SK-N-SH treated with all-trans-retinoic acid at 6 μM for 48 hours (cell line): Measurements from ENCODE around the gene BAIAP3.

Experiments
- ATAC-seq: fragments of 200-7000 bp; cut with Tn5 transposase; 3 replicates; pipeline ENCODE4 v1.9.1; 2020; ENCODE audit warnings: mild to moderate bottlenecking, moderate library complexity
- ARNTL ChIP-seq: fragments of 450-650 bp; formaldehyde crosslinking; IDR thresholded peaks from 2 replicates; pipeline ENCODE4 v1.5.0; 2020; ENCODE audit warnings: low read depth, mild to moderate bottlenecking, moderate library complexity, borderline replicate concordance
- BACH2 ChIP-seq: fragments of 250-450 bp; sonication (Bioruptor Pico); IDR thresholded peaks from 2 replicates; pipeline ENCODE4 v1.9.0; 2021; ENCODE audit warnings: mild to moderate bottlenecking, borderline replicate concordance
- CSDC2 ChIP-seq: fragments of 250-450 bp; sonication (Bioruptor Pico); IDR thresholded peaks from 2 replicates; pipeline ENCODE4 v1.5.0; 2020; ENCODE audit warnings: mild to moderate bottlenecking, moderate library complexity
- ESRRG ChIP-seq: fragments of 250-450 bp; sonication (Bioruptor Pico); IDR thresholded peaks from 2 replicates; pipeline ENCODE4 v1.6.1; 2021; ENCODE audit warnings: mild to moderate bottlenecking
- GLIS3 ChIP-seq: fragments of 250-450 bp; sonication (Bioruptor Pico); IDR thresholded peaks from 2 replicates; pipeline ENCODE4 v1.5.0; 2020; ENCODE audit warnings: mild to moderate bottlenecking, moderate library complexity
- ISL1 ChIP-seq: fragments of 250-450 bp; sonication (Bioruptor Pico); IDR thresholded peaks from 2 replicates; pipeline ENCODE4 v2.1.2; 2022; ENCODE audit warnings: mild to moderate bottlenecking, moderate library complexity
- OSR1 ChIP-seq: fragments of 250-450 bp; sonication (Bioruptor Pico); IDR thresholded peaks from 2 replicates; pipeline ENCODE4 v1.8.0; 2022; ENCODE audit warnings: moderate library complexity, mild to moderate bottlenecking, inconsistent platforms
- RARB ChIP-seq: fragments of 250-450 bp; sonication (Bioruptor Pico); IDR thresholded peaks from 2 replicates; pipeline ENCODE4 v1.8.0; 2021; ENCODE audit warnings: mild to moderate bottlenecking, moderate library complexity
- SNAI2 ChIP-seq: fragments of 250-450 bp; sonication (Bioruptor Pico); IDR thresholded peaks from 2 replicates; pipeline ENCODE4 v1.5.0; 2020; ENCODE audit warnings: mild to moderate bottlenecking, moderate library complexity
- TCF4 ChIP-seq: fragments of 250-450 bp; sonication (Bioruptor Pico); IDR thresholded peaks from 2 replicates; pipeline ENCODE4 v1.8.0; 2021; ENCODE audit warnings: mild to moderate bottlenecking, moderate library complexity, borderline replicate concordance
- TOX ChIP-seq: fragments of 250-450 bp; sonication (Bioruptor Pico); IDR thresholded peaks from 2 replicates; pipeline ENCODE4 v1.8.0; 2021; ENCODE audit warnings: mild to moderate bottlenecking, moderate library complexity, borderline replicate concordance
- ZC3H10 ChIP-seq: fragments of 250-450 bp; sonication (Bioruptor Pico); IDR thresholded peaks from 2 replicates; pipeline ENCODE4 v1.5.1; 2021; ENCODE audit warnings: mild to moderate bottlenecking, moderate library complexity
- ZFP3 ChIP-seq: fragments of 250-450 bp; sonication (Bioruptor Pico); IDR thresholded peaks from 2 replicates; pipeline ENCODE4 v1.5.0; 2020; ENCODE audit warnings: mild to moderate bottlenecking, moderate library complexity
- ZFP30 ChIP-seq: fragments of 450-650 bp; formaldehyde crosslinking; IDR thresholded peaks from 2 replicates; pipeline ENCODE4 v1.5.0; 2022; ENCODE audit warnings: mild to moderate bottlenecking, moderate library complexity
- ZNF565 ChIP-seq: fragments of 450-650 bp; formaldehyde crosslinking; conservative IDR thresholded peaks from 2 replicates; pipeline ENCODE4 v1.5.0; 2020; ENCODE audit warnings: low read depth, mild to moderate bottlenecking, moderate library complexity
- ZNF70 ChIP-seq: fragments of 450-650 bp; formaldehyde crosslinking; IDR thresholded peaks from 2 replicates; pipeline ENCODE4 v1.5.0; 2020; ENCODE audit warnings: mild to moderate bottlenecking, moderate library complexity
- ZNF8 ChIP-seq: fragments of 450-650 bp; formaldehyde crosslinking; IDR thresholded peaks from 2 replicates; pipeline ENCODE4 v1.5.0; 2020; ENCODE audit warnings: mild to moderate bottlenecking, moderate library complexity
- TF ChIP-seq, protein P1 (sequence below): fragments of 250-450 bp; sonication (Bioruptor Pico); IDR thresholded peaks from 2 replicates; pipeline ENCODE4 v1.8.0; 2020; ENCODE audit warnings: mild to moderate bottlenecking, moderate library complexity, borderline replicate concordance
- TF ChIP-seq, protein P2 (sequence below): fragments of 250-450 bp; sonication (Bioruptor Pico); IDR thresholded peaks from 2 replicates; pipeline ENCODE4 v1.5.0; 2020; ENCODE audit warnings: mild to moderate bottlenecking, moderate library complexity
- TF ChIP-seq, protein P3 (sequence below): fragments of 250-450 bp; sonication (Bioruptor Pico); IDR thresholded peaks from 2 replicates; pipeline ENCODE4 v1.5.1; 2020; ENCODE audit warnings: low read depth, mild to moderate bottlenecking, moderate library complexity
- TF ChIP-seq, protein P4 (sequence below): fragments of 250-450 bp; sonication (Bioruptor Pico); IDR thresholded peaks from 2 replicates; pipeline ENCODE4 v1.8.0; 2021; ENCODE audit warnings: low read depth, mild to moderate bottlenecking, moderate library complexity, borderline replicate concordance
- TF ChIP-seq, protein P5 (sequence below): fragments of 250-450 bp; sonication (Bioruptor Pico); IDR thresholded peaks from 2 replicates; pipeline ENCODE4 v1.5.1; 2021; ENCODE audit warnings: mild to moderate bottlenecking, moderate library complexity

The BAIAP3 gene

DNA sequence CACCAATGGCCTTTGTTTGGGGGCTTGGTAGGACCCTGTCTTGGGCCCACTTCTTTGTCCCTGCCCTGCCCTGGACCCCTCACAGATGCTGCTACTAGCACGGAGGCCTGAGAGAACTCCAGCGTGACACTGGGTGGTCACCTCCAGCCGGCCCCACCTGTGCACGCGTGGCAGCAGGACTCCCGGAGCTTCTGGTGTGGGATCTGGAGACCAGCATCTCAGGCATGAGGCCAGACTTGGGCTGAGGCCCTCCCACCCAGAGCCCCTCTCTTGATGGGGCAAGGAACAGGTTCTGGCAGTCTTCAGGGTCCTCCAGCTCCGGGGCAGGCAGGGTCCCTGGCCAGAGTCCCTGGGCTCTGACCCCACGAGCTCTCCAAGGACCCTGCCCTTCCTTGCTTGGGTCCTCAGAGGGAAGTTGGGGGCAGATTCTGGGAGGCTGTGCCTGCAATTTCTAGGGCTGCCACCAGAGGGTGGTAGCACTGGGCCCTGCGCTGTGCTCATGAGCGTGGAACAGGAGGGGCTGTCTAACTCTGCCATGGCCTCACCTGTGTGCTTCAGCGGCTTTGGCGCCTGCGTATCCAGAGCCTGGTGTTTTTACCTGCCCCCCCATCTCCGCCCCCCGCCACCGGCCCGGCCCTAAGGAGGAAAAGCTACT lies 3.1 kb upstream of the BAIAP3 start:
- TF ChIP-seq ZNF565 (CRISPR knock-in tag) (no peak), ZFP3 (CRISPR knock-in tag) (no peak), ISL1 (no peak), ZC3H10 (CRISPR knock-in tag) (no peak), ZFP30 (no peak), SNAI2 (CRISPR knock-in tag) (no peak), ZNF8 (no peak), ARNTL (CRISPR knock-in tag) (no peak), TCF4 (CRISPR knock-in tag) (no peak), GLIS3 (CRISPR knock-in tag) (no peak), BACH2 (CRISPR knock-in tag) (no peak), ZNF70 (no peak), OSR1 (CRISPR knock-in tag) (no peak), RARB (CRISPR knock-in tag) (no peak)
- TF ChIP-seq, protein P1, sequence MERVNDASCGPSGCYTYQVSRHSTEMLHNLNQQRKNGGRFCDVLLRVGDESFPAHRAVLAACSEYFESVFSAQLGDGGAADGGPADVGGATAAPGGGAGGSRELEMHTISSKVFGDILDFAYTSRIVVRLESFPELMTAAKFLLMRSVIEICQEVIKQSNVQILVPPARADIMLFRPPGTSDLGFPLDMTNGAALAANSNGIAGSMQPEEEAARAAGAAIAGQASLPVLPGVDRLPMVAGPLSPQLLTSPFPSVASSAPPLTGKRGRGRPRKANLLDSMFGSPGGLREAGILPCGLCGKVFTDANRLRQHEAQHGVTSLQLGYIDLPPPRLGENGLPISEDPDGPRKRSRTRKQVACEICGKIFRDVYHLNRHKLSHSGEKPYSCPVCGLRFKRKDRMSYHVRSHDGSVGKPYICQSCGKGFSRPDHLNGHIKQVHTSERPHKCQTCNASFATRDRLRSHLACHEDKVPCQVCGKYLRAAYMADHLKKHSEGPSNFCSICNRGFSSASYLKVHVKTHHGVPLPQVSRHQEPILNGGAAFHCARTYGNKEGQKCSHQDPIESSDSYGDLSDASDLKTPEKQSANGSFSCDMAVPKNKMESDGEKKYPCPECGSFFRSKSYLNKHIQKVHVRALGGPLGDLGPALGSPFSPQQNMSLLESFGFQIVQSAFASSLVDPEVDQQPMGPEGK (CRISPR knock-in tag): no peak
- TF ChIP-seq, protein P2, sequence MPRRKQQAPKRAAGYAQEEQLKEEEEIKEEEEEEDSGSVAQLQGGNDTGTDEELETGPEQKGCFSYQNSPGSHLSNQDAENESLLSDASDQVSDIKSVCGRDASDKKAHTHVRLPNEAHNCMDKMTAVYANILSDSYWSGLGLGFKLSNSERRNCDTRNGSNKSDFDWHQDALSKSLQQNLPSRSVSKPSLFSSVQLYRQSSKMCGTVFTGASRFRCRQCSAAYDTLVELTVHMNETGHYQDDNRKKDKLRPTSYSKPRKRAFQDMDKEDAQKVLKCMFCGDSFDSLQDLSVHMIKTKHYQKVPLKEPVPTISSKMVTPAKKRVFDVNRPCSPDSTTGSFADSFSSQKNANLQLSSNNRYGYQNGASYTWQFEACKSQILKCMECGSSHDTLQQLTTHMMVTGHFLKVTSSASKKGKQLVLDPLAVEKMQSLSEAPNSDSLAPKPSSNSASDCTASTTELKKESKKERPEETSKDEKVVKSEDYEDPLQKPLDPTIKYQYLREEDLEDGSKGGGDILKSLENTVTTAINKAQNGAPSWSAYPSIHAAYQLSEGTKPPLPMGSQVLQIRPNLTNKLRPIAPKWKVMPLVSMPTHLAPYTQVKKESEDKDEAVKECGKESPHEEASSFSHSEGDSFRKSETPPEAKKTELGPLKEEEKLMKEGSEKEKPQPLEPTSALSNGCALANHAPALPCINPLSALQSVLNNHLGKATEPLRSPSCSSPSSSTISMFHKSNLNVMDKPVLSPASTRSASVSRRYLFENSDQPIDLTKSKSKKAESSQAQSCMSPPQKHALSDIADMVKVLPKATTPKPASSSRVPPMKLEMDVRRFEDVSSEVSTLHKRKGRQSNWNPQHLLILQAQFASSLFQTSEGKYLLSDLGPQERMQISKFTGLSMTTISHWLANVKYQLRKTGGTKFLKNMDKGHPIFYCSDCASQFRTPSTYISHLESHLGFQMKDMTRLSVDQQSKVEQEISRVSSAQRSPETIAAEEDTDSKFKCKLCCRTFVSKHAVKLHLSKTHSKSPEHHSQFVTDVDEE (CRISPR knock-in tag): no peak
- TF ChIP-seq, protein P3, sequence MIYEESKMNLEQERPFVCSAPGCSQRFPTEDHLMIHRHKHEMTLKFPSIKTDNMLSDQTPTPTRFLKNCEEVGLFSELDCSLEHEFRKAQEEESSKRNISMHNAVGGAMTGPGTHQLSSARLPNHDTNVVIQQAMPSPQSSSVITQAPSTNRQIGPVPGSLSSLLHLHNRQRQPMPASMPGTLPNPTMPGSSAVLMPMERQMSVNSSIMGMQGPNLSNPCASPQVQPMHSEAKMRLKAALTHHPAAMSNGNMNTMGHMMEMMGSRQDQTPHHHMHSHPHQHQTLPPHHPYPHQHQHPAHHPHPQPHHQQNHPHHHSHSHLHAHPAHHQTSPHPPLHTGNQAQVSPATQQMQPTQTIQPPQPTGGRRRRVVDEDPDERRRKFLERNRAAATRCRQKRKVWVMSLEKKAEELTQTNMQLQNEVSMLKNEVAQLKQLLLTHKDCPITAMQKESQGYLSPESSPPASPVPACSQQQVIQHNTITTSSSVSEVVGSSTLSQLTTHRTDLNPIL: no peak
- TF ChIP-seq, protein P4, sequence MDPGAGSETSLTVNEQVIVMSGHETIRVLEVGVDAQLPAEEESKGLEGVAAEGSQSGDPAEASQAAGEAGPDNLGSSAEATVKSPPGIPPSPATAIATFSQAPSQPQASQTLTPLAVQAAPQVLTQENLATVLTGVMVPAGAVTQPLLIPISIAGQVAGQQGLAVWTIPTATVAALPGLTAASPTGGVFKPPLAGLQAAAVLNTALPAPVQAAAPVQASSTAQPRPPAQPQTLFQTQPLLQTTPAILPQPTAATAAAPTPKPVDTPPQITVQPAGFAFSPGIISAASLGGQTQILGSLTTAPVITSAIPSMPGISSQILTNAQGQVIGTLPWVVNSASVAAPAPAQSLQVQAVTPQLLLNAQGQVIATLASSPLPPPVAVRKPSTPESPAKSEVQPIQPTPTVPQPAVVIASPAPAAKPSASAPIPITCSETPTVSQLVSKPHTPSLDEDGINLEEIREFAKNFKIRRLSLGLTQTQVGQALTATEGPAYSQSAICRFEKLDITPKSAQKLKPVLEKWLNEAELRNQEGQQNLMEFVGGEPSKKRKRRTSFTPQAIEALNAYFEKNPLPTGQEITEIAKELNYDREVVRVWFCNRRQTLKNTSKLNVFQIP (CRISPR knock-in tag): no peak
- TF ChIP-seq, protein P5, sequence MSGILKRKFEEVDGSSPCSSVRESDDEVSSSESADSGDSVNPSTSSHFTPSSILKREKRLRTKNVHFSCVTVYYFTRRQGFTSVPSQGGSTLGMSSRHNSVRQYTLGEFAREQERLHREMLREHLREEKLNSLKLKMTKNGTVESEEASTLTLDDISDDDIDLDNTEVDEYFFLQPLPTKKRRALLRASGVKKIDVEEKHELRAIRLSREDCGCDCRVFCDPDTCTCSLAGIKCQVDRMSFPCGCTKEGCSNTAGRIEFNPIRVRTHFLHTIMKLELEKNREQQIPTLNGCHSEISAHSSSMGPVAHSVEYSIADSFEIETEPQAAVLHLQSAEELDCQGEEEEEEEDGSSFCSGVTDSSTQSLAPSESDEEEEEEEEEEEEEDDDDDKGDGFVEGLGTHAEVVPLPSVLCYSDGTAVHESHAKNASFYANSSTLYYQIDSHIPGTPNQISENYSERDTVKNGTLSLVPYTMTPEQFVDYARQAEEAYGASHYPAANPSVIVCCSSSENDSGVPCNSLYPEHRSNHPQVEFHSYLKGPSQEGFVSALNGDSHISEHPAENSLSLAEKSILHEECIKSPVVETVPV: no peak
- no peak for ATAC-seq

DNA sequence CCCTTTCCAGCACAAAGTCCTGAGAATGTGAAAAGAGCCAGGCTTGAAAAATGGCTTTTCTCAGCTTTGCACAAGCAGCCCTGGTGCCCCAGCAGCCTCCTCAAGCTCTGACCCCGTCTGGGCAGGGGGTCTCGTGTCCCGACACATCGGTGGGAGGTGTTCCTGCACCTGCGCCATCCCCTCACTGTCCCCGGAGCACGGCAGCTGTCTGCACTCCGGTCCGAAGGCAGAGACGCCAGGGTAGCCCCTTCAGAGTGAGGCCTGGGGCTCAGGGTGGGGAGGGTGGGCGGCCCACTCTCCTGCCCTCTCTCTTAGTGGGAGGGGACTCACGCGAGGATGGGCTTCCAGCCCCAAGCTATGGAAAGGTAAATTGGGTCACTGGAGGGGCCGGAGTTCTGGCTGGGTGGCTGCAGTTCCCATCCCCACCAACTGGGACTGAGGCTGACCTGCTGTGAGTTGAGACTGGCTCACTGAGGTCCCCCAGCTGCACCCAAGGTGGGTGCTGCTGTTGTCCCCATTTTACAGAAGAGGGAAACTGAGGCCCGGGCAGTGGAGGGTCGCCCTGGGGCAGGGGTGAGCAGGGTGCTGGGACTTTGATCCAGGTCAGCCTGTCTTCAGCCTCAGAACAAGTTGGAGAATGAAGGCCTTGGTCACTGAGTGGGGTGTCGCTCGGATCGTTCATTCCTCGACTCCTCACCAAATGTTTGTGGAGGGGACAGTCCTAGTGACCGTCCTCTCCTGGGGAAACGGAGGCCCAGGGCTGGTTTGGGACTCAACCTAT lies 2.3 kb upstream of the BAIAP3 start:
- no peak for ATAC-seq
- TF ChIP-seq TOX (CRISPR knock-in tag) (no peak), ZFP3 (CRISPR knock-in tag) (no peak), CSDC2 (CRISPR knock-in tag) (no peak), ZFP30 (no peak), OSR1 (CRISPR knock-in tag) (no peak), ESRRG (CRISPR knock-in tag) (no peak)
- TF ChIP-seq, protein P2 (CRISPR knock-in tag): no peak
- TF ChIP-seq, protein P5: no peak
- TF ChIP-seq, protein P1 (CRISPR knock-in tag): no peak
